GM18499 (cell line): Measurements from ENCODE around the gene MYRF.

ENCODE experiments used
- ATAC-seq: cut with Tn5 transposase; IDR thresholded peaks from one replicate; pipeline ENCODE4 v1.9.1; 2021; ENCODE audit warnings: moderate number of reproducible peaks; ENCODE audit not compliant: insufficient read depth, unreplicated experiment

Gene MYRF

DNA sequence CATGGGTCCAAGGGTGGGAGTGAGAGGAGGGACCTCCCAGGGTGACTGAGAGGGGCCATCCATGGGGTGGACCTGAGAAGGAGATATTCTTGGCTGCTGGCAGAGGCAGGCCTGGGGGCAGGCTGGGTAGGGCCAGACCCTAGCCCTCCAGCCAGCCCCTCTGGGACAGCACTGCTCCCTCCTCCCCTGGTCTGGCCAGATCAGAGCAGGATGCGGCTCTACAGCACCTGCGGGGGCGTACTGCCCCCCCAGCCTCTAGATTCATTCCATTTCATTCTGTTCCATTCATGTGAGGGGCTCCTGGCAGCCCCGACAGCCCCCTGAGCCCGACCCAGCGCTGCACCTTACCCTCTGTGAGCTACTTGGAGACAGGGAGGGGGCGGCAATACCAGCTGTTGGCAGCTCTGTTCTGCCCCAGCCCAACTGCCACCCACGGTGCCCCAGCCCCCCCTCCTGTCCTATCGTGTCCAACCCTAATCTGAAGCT is 34.3 kb upstream of the MYRF start:
- no peak for ATAC-seq

DNA sequence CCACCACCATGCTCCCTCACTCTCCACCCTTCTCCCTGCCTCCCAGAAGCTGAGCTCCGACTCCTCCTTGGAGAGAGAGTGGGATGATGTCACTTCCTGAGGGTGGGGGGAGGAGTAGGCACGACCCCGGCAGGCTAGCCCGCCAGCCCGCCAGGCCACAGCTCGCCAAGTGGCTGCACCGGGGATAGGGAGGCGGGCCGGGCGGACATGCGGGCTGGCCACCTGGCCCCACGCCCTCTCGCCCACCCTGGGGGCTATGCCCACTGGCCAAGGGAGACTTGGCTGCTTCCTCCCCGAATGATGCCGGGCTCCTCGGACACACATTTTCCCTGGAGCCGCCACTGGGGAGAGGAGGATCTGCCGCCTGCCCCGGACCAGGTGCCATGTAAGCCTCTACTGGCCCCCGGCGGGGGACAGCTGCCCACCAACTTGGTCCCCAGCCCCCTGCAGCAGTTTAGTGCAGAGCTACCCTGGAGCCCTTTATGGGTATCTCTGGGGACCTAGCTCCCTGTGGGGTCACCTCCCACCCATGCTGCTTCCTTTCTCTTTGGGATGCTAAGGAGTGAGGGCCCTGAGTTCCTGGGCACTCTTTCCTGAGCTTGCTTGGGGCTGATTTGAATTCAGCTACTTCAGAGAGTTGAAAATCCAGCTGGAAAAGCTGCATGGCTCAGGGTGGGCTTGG is 33.7 kb upstream of the MYRF start:
- ATAC-seq = no peak

DNA sequence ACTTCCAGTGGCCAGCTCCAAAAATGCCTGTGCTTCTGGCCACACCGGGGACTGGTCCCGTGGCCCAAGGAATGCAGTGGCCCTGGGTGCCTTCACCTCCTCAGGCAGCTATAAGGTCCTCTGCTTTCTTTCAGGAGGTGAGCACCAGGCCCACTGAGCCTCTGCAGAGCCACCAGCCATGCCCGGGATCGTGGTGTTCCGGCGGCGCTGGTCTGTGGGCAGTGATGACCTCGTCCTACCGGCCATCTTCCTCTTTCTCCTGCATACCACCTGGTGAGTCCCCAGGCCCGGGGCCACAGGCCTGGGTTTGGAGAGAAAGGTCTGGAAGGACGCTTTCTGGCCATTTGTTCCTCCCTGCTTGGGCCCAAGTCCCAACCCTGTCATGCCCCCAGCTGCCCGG is 32.5 kb upstream of the MYRF start:
- ATAC-seq = no peak

DNA sequence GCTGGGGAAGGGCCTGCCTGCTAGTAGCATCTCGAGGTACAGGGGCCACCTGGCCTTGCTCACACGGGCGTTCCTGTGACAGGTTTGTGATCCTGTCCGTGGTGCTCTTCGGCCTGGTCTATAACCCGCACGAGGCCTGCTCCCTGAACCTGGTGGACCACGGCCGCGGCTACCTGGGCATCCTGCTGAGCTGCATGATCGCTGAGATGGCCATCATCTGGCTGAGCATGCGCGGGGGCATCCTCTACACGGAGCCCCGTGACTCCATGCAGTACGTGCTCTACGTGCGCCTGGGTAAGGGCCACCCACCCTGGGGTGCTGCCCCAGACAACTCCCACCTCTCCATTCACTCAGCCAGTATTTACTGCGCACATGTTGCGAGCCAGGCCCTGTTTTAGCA is 31.8 kb upstream of the MYRF start:
- ATAC-seq = no peak

DNA sequence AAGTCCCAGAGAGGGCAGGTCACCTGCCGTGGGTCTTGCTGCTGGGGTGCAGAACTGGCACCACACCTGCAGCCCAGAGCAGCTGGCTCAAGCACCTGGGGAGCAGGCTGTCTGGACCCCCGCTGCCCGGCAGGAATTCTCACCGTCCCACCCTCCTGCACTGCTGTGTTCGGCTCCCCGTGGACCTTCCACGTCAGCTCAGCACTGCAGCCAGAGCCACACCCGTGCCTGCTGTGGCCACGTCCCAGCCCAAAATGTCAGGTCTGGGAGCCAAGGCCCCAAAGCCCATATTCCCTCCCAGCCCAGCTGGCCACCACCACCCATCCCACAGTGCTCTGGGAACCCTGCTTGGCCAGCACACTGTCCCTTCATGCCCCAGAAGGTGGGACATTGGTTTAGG is 28.0 kb upstream of the MYRF start:
- no peak for ATAC-seq

DNA sequence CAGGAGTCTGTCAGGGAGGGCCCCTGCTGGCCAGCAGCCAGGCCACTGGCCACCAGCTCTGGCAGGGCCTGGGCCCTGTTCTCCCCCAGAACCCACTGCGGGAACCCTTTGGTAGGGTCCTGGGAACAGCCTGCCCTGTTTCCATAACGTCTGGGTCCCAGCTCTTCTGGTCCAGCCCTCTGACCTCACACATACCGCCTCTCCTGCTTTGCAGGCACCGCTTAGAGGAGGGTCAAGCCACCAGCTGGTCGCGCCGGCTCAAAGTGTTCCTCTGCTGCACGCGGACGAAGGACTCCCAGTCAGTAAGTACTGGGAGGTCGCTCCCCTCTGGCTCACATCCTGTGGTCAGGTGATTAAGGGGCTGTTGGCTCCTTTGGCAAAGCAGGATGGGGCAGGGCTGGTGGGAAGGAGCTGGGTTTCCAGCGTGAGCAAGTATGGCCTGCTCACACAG is 26.6 kb upstream of the MYRF start:
- ATAC-seq = no peak

DNA sequence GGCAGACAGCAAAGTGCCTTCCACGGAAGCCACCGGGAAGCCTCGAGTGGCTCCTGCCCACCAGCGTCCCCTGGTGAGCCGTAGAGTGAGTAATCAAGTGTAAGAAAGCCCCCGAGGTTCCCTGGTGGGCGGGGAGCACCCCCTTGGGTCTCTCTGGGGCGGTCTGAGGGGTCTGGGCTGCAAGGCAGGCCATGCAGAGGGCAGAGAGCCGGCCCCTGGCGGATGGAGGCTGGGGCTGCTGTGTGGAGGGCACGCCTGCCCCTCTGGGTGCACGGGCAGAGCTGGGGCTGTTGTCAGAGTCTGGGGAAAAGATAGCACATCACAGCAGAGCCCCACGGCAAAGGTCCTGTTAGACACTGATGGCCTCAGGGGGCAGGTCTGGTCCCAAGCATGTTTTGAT is 25.7 kb upstream of the MYRF start:
- ATAC-seq = no peak

DNA sequence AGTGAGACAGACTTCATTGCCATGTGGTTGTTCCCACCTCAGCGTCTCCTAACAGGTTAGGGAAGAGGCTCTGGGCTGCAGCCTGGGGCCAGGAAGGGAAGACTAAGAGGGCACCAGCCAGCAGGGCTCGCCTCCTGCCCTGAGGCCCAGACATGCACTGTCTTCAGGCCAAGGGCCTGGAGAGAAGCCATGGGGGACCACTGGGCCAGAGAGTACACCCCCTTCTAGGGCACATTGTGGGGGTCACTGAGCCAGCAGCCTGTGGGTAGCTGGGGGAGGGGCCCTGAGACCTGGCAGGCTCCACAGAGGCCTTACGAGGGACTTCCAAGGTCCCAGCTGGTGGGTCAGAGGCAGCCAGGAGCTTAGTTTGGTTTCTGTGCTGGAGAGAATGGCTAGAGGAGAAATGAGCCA is 25.0 kb upstream of the MYRF start:
- no peak for ATAC-seq

DNA sequence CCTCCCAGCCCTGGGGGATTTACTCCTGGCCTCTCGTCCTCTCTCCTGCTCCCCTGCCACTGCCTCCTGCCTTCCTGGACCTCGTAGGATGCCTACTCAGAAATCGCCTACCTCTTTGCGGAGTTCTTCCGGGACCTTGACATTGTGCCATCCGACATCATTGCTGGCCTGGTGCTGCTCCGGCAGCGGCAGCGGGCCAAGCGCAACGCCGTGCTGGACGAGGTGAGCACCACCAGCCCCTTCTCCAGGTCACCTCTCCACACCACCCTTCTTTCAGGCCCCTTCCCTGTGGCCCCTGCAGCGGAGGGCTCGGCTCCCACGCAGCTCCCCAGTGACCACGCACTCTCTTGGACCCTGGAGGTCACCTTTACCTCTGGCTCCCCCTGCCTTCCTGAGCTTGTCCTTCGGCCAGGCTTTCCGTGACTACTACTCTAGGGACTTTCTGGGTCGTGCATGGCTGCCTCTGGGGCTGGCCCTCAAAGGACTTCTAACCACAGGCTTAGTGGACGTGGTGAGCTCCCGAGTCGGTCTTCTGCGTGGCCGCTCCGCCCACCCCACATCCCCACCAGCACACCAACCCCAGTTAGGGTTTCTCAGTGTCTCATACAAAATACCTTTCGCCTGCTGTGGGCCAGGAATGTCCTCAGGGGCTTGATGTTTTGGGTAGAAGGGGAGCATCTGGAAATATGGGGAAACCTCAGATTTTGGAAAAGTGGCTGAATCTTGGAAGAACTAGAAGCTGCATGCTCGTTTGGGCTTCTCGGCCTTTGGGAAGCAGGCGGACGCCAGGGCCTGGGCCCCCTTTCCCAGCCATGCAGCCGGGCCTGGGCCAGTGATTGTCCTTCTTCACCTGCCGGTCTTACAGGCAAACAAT is 24.1 kb upstream of the MYRF start:
- no peak for ATAC-seq

DNA sequence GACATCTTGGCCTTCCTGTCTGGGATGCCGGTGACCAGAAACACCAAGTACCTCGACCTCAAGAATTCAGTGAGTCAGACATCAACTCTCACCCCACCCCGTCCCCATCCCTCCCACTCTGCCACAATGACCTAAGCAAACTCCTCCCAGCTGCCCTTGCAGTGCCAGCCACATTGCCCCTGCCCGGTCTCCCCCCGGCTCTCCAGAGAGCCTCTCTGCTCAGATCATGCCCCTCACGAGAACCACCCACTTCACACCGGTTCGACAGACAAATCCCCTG is 23.6 kb upstream of the MYRF start:
- ATAC-seq = no peak

DNA sequence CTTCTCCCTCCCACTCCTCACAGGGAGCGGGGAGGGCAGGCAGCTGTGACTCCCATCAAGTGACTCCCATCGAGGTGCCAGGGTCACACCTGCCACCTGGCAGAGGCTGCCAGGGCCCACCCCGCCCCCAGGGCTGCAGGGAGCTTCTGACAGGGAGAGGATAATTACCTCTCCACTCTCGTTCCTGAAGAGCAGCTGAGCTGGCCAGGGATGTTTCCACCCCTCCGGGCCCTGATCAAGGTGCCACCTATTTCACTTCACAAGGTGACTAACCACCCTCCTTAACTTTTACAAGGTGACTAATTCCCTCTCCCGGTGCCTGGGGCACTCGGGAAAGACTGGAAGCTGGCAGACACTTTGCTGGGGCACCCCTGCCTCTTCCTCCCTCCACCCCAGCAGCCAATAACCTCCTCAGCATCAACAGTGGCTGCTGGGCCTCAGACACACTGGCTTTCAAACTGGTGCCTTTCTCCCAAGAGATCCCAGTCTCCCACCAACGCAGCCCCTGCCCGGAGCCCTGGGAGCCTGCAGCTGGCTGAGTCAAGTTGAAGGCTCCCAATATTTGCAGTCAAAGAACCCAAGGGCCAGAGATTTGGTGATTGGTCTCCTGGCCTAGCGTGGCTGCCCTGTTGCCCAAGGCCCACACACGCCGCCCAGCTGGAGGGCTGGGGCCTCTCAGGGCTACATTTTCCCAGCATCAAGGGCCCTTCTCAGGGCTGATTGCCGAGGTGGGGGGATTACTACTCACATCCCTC is 22.0 kb upstream of the MYRF start:
- ATAC-seq = no peak

DNA sequence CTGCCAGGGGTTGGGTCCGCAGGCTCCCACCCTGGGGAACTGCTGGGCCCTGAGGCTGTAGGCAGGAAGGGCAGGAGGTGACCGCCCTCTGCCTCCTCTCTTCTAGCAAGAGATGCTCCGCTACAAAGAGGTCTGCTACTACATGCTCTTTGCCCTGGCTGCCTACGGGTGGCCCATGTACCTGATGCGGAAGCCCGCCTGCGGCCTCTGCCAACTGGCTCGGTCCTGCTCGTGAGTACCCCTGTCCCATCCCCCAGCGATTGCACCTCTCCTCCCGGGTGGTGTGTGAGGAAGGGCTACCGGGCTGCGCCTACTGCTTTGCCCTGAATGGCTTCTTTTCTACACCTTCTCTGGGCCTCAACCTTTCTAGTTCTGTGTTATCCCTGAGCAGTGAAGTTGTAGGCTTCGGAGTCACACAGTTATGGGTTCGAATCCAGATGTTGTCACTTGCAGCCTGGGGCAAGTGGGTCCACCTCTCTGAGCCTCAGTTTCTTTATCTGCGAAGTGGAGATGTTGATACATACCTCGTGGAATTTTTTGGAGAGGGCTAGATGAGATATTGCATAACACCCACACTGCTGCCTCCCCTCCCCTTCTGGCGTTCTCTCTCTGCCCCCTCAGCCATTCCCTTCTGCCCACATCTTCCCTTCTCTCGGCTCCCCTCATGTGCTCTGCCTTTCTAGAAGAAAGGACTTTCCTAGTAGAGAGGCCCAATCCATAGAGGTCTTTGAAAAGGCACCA is 21.1 kb upstream of the MYRF start:
- no peak for ATAC-seq

DNA sequence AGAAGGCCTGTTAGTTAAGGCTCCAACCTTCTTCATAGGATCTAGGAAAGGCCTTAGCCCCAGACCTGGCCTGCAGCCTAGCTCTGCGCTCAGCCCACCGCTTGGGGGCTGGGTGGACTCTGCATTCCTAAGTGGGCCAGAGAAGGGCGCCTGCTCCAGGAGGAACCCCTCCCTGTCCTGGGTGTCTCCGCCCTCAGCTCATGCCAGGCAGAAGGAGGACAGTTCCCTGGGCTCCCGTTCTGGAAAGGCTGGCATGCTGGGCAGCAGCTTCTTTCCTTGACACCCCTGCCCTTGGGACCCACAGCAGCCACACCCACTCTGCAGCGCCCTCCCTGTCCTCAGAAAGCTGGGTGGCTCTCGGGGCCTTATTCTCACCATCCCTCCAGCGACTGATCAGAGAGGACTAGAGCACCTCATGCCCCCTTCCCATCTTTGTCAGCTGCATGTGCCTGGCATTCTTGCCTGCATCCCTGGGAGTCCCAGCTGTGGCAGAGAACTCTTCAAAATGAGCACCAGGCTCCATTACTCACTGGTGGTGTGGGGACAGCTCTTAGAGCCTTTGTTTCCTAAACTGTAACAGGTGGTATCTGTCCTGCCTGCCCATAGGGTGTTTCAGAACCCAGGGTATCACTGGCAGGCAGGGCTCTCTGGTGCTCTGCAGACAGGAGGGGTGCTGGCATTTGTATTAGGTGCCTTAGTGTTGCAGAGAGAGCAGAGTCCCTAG is 20.3 kb upstream of the MYRF start:
- ATAC-seq = no peak

DNA sequence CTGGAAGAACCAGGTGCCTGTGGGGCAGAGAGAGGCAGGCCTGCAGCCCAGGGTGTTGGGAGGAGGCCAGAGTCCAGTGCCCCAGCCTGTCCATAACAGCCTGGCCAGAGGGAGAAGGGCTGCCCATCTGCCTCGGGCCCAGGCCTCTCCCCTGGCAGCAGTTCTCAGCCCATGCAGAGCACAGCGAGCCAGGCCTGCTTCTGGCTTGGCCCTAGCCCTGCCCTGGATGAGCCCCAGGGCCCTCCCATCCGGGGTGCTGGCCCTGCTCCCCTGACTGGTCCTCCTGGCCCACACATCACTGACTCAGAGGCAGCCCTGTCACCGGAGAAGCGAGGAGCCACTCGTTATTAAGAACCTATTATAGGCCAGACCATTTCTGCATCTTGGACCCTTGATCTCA is 19.7 kb upstream of the MYRF start:
- no peak for ATAC-seq

DNA sequence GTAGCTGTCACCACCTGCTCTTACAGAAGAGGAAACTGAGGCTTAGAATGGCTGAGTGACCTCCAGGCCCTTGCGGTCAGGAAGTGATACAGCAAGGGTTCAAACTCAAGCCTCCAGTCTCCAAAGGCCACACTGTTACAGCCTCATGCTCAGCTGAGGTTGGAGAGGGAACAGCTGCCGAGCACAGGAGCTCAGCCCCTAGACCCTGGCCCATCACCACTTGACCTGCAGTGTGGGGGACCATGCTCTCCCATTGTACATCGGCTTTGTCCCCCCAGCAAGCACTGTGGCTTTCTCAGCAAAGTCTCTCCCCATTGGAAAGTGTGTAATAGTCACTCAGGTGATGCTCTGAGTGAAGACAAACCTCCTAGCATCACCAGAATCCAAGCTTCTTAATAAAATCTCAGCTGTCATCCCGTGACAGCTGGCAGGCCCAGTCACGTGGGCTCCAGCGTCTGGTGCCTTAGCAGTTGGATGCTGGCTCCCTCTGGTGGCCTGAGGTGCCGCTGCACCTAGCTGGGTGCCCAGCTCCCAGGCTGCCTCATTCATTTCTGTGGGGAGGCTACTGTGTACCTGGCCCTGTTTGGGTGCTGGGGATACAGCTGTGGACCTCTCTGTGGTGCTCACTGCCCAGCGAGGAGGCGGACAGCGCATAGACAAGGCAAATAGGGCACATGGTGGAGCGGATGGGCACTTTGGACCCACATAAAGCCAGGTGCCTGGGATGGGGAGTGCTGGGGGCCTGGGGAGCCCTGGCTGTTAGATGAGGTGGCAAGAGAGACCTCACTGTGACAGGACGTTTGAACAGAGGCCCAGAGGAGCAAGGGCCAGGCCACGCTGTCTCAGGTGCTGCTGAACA is 19.1 kb upstream of the MYRF start:
- peak; percentile 52 for ATAC-seq

DNA sequence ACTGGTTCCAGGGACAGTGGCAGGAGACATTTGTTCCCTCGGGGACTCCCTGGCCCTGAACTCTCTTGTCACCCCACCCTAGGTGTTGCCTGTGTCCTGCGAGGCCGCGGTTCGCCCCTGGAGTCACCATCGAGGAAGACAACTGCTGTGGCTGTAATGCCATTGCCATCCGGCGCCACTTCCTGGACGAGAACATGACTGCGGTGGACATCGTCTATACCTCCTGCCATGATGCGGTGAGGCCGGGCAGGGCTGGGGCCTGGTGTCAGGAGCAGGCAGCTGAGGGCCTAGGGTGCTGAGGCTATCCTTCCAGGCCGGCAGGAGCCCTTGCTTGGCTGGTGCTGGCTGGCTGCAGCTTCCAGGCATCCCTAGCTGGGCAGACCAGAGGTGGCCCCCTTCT is 17.7 kb upstream of the MYRF start:
- no peak for ATAC-seq

DNA sequence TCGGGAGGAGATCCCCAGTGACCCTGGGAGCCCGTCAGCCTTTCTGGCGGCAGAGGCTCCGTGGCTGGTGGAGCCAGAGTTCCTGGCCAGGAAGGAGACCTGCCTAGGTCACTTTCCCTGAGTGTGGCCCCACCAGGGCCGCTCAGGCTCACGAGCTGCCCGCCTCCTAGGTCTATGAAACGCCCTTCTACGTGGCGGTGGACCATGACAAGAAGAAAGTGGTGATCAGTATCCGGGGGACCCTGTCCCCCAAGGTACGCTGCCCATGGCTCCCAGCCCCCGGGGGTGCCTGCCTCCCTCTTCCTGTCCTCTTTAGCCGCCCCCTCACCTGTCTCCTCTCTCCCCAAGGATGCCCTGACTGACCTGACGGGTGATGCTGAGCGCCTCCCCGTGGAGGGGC is 17.0 kb upstream of the MYRF start:
- ATAC-seq = no peak

DNA sequence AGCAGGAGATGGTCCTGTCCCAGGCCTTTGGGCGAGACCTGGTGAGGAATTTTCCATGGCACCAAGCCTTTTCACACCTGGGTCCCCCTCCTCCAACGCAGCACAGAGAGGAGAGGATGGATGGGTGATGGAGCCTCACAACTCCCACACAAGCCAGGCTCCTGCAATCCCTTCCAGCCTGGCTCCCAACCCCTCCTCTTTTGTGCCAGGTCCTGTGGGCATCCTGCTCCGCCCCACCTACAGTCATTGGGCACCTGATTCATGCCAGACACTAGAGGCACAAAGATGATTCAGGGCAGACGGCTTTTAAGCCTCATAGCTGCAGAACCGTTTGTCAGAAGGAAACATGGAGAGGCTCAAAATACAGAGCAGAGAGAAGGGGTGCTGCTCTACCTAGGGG is 16.1 kb upstream of the MYRF start:
- no peak for ATAC-seq

DNA sequence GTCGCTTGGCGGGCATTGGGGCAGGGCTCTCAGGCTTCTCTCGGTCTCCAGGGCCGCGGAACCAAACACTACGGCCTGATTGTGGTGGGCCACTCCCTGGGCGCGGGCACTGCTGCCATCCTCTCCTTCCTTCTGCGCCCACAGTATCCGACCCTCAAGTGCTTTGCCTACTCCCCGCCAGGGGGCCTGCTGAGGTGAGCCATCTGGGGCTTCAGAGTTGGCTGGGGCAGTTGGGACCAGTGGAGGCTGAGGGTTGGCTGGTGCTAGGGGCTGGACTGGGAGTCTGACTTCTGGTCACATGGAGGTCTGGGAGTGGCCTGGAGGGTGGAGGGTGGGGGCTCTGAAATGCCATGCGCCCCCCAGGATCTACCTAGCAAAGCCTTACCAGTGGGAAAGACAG is 15.3 kb upstream of the MYRF start:
- no peak for ATAC-seq
